ENCODE results near the gene ASCC2. TPM values are rescaled to one million over a fixed set of nuclear protein-coding genes. Genes with fewer than 3 reads are reported as not detected.

The ASCC2 gene
- total and polyA plus RNA-seq, 2 of the 4 experiments (the other 2 are of a cell fraction): 40.0 to 62.2 TPM

DNA sequence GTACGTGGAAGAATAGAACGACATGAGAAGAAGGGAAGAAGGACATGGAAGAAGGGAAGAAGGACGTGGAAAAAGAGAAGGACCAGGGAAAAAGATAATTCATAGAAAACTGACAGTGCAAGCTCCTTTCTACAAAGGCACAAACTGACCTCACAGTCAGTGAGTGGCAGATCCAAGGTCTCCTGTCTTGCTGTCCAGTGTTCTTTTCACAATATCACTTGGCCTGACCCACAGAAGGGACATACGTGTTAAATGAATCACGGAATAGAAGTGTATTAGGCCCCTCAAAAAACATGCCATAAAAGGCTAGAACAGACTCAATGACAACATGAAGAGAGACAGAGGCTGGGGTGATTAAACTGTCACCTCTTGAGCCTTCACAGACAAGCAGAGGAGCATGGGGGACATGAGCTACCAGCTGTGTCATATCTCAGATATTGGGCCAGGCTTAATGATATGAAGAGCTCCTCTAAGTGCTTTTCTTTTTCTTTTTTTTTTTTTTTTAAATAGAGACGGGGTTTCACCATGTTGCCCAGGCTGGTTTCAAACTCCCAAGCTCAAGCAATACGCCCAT is 4.6 kb downstream of the ASCC2 start:
- intact Hi-C loops (cut with micrococcal nuclease): no loop called here
- Histone ChIP-seq H3K27me3 (ENCODE audit: control insufficient read depth, insufficient read depth, low read length) (no peaks in the 10 kb centered on the region), H3K4me3 (ENCODE audit: insufficient read depth, low read depth, low read length) (no peak overlapping the region), H3K4ac (ENCODE audit: low read depth, low read length) (no peak overlapping the region), H3K56ac (ENCODE audit: extremely low read depth, insufficient read depth, low read length) (no peak overlapping the region), H4K5ac (ENCODE audit: low read depth, low read length) (no peak overlapping the region), H3K9ac (ENCODE audit: low read depth, low read length) (no peak overlapping the region), H3K18ac (ENCODE audit: low read depth, low read length) (no peak overlapping the region), H2BK15ac (ENCODE audit: low read depth, low read length) (no peak overlapping the region), H2AK5ac (ENCODE audit: low read depth, low read length) (no peak overlapping the region), H2AK9ac (replicated peaks; ENCODE audit: low read depth, low read length, poor library complexity) (no peak overlapping the region), H3K27ac (ENCODE audit: insufficient read depth, low read length) (no peak overlapping the region), H3K9me1 (ENCODE audit: insufficient read depth, low read length) (peaks cover 3% of the 10 kb centered on the region), H3K79me1 (ENCODE audit: low read depth in 1 of 2, low read length in 2 of 2) (peaks cover 41 to 78% of the 10 kb centered on the region in 2 experiments), H3K4me2 (ENCODE audit: low read depth, low read length) (no peak overlapping the region), H4K91ac (ENCODE audit: insufficient read depth, low read depth, low read length) (no peak overlapping the region), H2AFZ (replicated peaks; ENCODE audit: low read length, poor library complexity) (no peak overlapping the region), H2BK120ac (ENCODE audit: low read depth, low read length) (no peak overlapping the region), H3K4me1 (ENCODE audit: control insufficient read depth, insufficient read depth, low read length) (0 out of 2 replicates have a peak, but pooled peaks cover 2% of the 10 kb centered on the region), H3K9me3 (ENCODE audit: control insufficient read depth, insufficient read depth, low read length) (no peaks in the 10 kb centered on the region), H4K8ac (ENCODE audit: low read depth in 2 of 2, low read length in 2 of 2) (no peak overlapping the region), H3K23ac (ENCODE audit: low read depth, low read length) (no peak overlapping the region), H4K20me1 (ENCODE audit: insufficient read depth, low read length) (no peaks in the 10 kb centered on the region), H2BK20ac (ENCODE audit: low read depth, low read length) (no peak overlapping the region), H2BK5ac (ENCODE audit: low read depth, low read length, poor library complexity, severe bottlenecking) (no peak overlapping the region), H3K36me3 (ENCODE audit: control insufficient read depth, insufficient read depth, low read length) (peaks cover 30% of the 10 kb centered on the region), H3K14ac (replicated peaks; ENCODE audit: low read depth, low read length) (no peak overlapping the region)
- WGBS, 2 experiments (ENCODE audit: extremely low coverage in 2 of 2, insufficient read length in 1 of 2): no CpG with 5 or more reads among the region's 7 CpGs
- BruUV-seq (replicated peaks): no TSS peak
- ChIA-PET POLR2A (ENCODE audit: unreplicated experiment) (interaction anchor here (0.6 kb wide), 1 partner anchor 20 kb away, joined by 11 read pairs; no protein-coding TSS in a partner anchor), CTCF (no interaction called here)
- dilution Hi-C loops (cut with HindIII; ENCODE audit: low sequenced_read_pairs, unreplicated experiment): no loop called here
- no peak for ATAC-seq (ENCODE audit: low read depth)
- TF ChIP-seq POLR2A (IDR thresholded peaks at IDR 0.05; ENCODE audit: low read depth, low read length) (no peak), RFX5 (IDR thresholded peaks at IDR 0.05; ENCODE audit: low read depth, low read length) (no peak), CEBPB (IDR thresholded peaks at IDR 0.05; ENCODE audit: low read depth, low read length) (no peak), MAFK (IDR thresholded peaks at IDR 0.05; ENCODE audit: low read depth, low read length) (no peak), MAZ (IDR thresholded peaks at IDR 0.05; ENCODE audit: borderline replicate concordance, low read depth, low read length) (no peak), SMC3 (IDR thresholded peaks at IDR 0.05; ENCODE audit: low read depth, low read length) (no peak), RCOR1 (IDR thresholded peaks at IDR 0.05; ENCODE audit: insufficient replicate concordance, low read length) (no peak), FOS (IDR thresholded peaks at IDR 0.05; ENCODE audit: low read depth, low read length) (no peak), RAD21 (IDR thresholded peaks at IDR 0.05; ENCODE audit: low read length) (no peak), NFE2L2 (IDR thresholded peaks at IDR 0.05; ENCODE audit: low read depth, low read length) (no peak), MXI1 (IDR thresholded peaks at IDR 0.05; ENCODE audit: borderline replicate concordance, low read depth, low read length) (no peak), CHD1 (IDR thresholded peaks at IDR 0.05; ENCODE audit: low read depth, low read length) (no peak), BHLHE40 (IDR thresholded peaks at IDR 0.05; ENCODE audit: low read depth, low read length) (no peak)
- TF ChIP-seq, protein P1, sequence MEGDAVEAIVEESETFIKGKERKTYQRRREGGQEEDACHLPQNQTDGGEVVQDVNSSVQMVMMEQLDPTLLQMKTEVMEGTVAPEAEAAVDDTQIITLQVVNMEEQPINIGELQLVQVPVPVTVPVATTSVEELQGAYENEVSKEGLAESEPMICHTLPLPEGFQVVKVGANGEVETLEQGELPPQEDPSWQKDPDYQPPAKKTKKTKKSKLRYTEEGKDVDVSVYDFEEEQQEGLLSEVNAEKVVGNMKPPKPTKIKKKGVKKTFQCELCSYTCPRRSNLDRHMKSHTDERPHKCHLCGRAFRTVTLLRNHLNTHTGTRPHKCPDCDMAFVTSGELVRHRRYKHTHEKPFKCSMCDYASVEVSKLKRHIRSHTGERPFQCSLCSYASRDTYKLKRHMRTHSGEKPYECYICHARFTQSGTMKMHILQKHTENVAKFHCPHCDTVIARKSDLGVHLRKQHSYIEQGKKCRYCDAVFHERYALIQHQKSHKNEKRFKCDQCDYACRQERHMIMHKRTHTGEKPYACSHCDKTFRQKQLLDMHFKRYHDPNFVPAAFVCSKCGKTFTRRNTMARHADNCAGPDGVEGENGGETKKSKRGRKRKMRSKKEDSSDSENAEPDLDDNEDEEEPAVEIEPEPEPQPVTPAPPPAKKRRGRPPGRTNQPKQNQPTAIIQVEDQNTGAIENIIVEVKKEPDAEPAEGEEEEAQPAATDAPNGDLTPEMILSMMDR (conservative IDR thresholded peaks at IDR 0.05; ENCODE audit: low read depth, low read length): no peak
- TF ChIP-seq, protein P2, sequence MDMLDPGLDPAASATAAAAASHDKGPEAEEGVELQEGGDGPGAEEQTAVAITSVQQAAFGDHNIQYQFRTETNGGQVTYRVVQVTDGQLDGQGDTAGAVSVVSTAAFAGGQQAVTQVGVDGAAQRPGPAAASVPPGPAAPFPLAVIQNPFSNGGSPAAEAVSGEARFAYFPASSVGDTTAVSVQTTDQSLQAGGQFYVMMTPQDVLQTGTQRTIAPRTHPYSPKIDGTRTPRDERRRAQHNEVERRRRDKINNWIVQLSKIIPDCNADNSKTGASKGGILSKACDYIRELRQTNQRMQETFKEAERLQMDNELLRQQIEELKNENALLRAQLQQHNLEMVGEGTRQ (IDR thresholded peaks at IDR 0.05; ENCODE audit: low read depth, low read length): no peak
- TF ChIP-seq, protein P3, sequence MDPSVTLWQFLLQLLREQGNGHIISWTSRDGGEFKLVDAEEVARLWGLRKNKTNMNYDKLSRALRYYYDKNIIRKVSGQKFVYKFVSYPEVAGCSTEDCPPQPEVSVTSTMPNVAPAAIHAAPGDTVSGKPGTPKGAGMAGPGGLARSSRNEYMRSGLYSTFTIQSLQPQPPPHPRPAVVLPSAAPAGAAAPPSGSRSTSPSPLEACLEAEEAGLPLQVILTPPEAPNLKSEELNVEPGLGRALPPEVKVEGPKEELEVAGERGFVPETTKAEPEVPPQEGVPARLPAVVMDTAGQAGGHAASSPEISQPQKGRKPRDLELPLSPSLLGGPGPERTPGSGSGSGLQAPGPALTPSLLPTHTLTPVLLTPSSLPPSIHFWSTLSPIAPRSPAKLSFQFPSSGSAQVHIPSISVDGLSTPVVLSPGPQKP (IDR thresholded peaks at IDR 0.05; ENCODE audit: borderline replicate concordance, low read depth, low read length): no peak
- DNase-seq: no peak
- in situ Hi-C loops (cut with MboI; ENCODE audit: low sequenced_read_pairs): no loop called here

Data from IMR-90 (cell line).